Stimulated activated CD4-positive, alpha-beta T cell treated with anti-CD3 and anti-CD28 coated beads, Interleukin-4, amount 100 ng/mL, for 48 hours (primary cell): ENCODE measurements around the gene KRT8.

Experiments
- DNase-seq, 2 donors: peaks; one replicate each; pipeline ENCODE4 v3.0.0-alpha.2; 2020; ENCODE audit warnings: low read depth in 2 of 2

Gene KRT8

GRCh38 chr12:52847335-52848102, 57.4 kb downstream of the KRT8 start:
- no peak for DNase-seq
